Stimulated activated CD8-positive, alpha-beta memory T cell treated with anti-CD3 and anti-CD28 coated beads, Interleukin-4, amount 100 ng/mL, for 1 hour (primary cell): Measurements from ENCODE around the gene KLF9.
"Not testable (repeated sequence)": the region's sequence is repeated elsewhere in the genome, so short reads cannot be mapped to it uniquely, and the experiment has no call there.

Experiments used
- DNase-seq, 2 donors: peaks; one replicate each; pipeline ENCODE4 v3.0.0-alpha.2; 2020; ENCODE audit warnings: low read depth in 2 of 2, low spot score in 1 of 2

Gene KLF9

DNA sequence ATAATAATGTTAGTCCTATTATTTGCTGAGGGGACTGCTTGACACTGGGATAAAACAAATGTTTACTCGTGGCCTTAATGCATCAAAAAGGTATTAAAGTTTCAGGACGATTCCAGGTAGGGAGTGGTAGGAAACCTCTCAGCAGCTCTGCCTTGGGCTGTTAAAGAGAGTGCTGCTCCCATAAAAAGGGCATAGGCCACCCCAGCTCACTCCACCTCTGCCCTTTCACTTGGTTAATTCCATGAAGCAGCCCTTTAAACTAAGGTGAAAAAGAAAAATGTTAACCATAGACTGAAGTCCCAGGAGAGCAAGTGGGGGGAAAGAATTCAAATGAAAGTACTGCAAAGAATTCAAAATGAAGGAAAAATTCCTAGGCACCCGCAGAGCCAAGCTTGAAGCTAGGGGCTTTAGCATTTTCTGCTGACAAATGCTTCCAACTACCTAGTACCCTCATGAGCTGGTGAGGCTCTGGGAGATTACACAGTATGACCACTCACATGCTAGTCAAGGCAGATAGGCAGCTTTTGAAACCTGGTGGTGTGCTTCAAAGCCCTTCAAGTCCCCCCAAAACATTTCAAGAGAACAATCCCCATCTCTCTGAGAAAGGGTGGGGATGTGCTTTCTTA is 8.5 kb downstream of the KLF9 start:
- DNase-seq: no peak

DNA sequence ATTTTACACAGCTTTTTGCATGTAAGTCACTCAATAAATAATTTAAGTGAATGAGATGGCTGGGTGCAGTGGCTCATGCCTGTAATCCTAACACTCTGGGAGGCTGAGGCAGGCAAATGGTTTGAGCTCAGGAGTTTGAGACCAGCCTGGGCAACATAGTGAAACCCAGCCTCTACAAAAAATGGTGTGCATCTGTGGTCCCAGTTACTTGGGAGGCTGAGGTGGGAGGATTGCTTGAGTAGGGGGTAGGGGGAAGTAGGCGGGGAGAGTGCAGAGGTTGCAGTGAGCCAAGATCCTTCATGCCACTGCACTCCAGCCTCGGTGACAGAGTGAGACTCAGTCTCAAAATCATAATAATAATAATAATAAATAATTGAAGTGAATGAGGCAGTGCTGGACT is 10.2 kb downstream of the KLF9 start:
- DNase-seq: no peak

DNA sequence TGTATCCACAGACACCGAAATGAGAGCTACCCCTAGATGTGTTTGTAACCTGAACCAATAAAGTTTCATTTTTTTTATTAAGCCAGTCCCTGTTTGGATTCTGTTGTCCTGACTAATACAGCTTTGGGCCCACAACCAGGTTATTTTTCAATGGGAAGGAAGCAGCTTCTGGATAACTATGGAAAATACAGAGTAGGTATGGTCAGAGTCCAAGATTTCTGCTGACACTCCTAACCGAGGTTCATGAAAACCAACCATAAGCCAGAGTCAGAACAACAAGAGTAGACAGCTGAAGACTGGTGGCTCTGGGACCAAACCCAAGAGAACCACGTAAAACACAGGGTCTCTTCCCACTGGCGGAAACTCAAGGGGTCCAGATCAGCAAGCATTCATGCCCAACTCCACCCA is 10.8 kb downstream of the KLF9 start:
- no peak for DNase-seq

DNA sequence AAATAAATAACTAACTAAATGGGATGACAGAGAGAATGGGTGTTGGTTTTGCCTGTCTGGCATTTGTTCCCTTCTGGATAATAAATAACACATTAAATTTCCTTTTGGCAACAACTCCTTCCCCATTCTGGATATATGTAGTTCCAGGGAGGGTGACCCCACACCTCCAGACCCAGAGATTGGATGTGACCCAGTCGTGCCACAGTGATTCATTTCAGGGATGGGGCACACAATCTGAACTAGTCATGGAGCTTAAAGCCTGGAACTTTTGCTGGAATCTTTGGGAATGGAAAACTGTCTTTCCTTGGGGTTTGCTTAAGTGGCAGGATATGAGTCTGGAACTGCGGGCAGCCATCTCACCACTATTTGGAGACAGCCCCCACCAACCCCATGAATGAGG is 11.3 kb downstream of the KLF9 start:
- DNase-seq: no peak

DNA sequence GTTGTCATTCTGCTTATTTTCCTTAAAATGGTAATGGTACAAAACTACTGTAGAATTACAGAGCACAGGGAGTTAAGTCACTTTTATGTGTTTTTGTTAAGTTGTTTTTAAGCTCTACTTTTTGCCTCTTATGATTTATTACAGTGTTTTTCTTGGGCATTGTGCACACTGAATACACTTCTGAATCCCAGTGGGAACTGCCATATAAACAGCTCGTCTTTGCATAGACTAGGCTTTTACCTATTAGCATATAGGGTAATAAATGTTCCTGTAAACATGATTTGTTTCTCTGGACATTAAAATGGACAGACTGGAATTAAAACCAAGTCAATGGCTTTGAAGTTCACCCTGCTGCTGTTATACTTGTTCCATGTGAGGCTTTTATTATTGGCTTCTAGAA is 12.2 kb downstream of the KLF9 start:
- no peak for DNase-seq

DNA sequence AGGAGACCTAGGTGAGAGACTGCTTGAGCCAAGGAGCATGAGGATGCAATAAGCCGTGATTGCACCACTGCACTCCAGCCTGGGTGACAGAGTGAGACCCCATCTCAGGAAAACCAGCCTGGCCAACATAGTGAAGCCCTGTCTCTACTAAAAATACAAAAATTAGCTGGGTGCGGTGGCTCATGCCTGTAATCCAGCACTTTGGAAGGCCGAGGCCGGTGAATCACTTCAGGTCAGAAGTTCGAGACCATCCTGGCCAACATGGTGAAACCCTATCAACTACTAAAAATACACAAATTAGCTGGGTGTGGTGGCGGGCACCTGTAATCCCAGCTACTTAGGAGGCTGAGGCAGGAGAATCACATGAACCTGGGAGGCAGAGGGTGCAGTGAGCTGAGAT is 13.2 kb downstream of the KLF9 start:
- not testable (repeated sequence) for DNase-seq

DNA sequence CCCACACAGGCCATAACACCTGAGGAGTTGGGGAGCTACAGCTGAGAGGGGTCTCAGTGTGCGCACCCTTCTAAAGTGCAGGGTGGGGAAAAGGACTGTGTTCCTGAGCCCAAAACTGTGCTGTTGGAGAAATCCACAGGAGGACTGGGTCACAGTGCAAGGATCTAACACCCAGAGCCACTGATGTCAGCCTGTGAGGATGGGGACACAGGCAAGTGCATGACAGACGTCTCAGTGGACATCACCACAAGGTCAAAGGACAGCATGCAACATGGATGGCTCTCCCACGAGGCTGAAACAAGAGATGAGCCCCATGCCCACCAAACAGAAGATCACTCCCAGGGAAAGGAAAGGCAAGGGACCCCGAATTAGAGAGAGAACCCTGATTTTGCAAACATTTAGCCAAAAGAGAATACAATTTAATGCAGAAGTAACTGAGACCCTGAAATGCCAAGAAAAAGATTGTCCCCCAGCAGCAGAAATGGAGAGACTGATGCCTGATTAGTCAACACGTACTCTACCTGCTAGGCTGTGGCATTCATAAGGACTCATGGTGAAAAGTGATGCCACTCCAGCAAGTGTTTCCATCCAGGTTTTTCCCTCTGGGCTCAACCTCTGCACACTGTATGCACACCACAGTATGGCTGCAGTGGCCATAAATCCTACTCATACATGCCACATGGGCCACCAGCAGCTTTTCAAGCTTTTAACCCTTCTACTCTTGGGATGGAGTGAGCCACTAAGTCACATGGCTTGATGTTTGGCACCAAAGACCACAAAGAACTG is 14.2 kb downstream of the KLF9 start:
- DNase-seq: no peak

DNA sequence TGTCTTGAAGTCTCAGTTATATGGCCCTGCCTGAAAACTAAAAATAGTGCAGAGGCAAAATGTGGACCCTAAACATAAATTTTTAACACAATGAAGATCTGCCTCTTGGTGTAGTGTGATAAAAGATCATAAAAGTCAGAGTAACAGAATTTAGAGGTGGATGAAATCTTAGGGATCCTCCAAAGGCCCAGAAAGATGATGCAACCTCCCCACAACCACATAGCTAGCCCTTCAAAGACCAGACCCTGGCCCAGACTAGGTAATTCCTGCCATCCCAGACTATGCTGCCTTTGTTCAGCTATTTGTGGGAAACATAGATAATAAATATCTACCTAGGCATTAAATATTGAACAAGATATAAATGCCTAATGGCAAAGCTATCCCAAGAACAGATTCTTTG is 15.3 kb downstream of the KLF9 start:
- DNase-seq: no peak

DNA sequence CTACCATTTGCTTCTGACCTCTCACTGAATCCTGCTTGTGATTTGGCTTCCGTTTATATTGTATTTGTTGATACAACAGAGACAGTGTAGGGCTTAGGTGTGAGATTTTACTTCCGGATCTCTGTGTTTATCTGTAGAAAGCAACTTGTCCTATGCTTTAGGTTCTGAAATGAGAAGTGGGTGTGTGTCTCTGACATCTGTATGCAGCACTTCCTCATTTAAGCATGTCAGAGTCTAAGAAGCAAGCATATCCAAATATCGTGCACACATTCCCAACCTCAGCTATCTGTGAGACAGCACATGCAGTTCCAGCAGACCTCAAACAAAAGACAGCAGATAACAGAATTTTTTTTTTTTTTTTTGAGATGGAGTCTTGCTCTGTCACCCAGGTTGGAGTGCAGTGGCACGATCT is 16.3 kb downstream of the KLF9 start:
- DNase-seq: no peak

DNA sequence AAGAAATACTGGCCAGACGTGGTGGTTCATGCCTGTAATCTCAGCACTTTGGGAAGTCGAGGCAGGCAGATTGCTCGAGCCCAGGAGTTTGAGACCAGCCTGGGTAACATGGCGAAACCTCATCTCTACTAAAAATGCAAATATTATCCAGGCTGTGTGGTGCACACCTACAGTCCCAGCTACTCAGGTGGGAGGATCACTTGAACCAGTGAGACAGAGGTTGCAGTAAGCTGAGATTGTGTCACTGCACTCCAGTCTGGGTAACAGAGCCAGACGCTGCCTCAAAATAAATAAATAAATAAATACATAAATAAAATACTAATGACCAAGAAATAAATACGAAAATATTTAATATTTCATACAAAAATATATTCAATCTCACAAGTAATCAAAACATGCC is 18.8 kb downstream of the KLF9 start:
- DNase-seq: no peak

DNA sequence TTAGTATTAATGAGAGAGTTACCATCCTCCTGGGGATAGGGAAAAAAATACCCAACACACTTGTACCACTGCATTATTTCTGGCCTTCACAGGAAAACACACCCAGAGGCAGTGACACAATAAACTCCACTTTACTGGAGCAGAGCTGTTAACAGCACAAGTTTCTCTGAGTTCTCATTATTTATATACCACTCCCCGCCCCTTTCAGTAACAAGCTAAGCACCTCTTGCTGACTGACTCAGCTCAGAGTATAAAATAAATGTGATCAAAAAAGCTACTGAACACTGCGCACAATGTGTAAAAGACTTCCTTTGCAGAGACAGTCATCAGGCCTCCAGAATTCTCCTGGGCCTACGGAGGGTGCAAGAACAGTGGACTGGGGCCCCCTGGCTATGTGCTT is 21.6 kb downstream of the KLF9 start:
- no peak for DNase-seq

DNA sequence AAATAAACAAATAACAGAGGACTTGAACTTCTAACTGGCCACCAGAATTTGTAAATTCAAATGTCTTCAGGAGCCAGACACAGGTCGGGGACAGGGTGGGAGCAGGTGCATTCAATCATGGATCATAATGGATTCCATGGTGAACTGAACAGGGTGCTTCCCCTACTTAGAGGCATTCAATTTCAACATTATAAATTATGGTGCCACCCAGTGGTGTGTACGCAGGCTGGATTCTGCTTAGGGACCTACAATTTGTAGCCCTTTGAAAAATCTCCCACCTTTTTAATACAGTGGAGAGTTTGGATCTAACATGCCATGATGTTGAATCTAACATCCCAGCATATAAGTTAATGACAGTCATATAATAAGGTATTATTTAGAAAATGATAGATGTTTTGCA is 22.3 kb downstream of the KLF9 start:
- DNase-seq: no peak

DNA sequence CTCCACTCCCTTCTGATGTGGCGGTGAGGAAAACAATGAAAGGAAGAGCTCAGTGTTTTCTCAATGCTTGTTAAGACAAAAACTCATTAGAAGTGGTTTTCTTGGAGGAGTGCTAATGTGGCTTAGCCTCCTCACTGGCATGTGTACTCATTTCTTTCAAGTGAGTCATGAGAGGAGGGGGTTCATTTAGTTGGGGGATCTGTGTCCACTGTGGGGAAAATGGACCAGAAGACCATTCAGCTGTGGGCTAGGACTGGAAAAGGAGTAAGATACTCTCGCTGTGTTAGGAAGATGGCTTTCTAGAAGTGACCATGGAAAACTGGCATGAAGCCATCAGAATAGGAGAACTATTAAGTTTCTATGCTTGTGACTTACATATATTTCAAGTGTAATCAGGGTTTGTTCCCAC is 23.5 kb downstream of the KLF9 start:
- DNase-seq: no peak

DNA sequence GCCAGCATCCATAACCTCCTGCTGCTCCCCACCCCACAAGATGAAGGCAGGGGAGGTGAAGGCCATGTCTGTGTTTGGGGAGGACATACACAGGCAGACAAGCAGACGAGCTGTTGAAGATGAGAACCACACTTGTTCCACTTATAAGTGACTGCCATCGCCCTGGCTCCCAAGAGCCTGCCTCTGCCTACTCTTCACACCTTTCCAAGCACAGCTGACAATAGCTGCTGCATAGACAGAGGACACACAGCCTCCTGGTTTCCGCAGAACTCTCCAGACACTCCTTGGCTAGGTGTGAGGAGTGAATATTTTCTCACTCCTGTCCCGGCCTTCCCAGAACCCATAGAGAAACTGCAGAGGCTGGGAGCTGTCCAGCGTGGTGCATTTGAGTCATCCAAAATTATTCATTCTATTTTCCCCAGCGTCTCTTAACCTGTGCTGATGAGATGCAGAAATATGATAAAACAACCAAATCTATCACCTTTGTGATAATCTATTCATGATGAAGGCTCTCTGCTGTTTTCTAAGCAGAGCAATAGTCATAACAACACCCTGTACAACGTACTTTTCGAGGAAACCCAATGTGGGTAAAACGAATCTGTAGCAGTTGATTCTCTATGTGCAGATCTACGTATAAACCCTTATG is 24.7 kb downstream of the KLF9 start:
- no peak for DNase-seq

DNA sequence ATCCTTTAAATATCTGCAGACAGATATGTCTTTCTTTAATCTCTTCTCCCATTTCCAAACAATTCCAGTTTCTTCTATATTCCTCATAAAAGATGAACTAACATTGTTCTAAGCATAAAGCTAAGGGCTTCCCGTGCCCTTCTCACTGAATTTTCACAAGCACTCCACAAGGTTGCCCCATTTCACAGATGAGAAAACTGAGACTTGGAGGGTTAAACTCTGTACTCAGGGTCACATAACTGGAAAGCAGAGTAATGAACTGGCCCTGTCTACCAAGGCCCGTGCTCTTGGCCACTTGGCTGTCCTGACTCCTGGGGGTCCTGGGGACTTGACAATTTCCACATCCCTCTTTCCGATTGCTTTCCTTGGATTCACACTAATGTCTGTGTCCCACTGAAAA is 25.3 kb downstream of the KLF9 start:
- DNase-seq: no peak

DNA sequence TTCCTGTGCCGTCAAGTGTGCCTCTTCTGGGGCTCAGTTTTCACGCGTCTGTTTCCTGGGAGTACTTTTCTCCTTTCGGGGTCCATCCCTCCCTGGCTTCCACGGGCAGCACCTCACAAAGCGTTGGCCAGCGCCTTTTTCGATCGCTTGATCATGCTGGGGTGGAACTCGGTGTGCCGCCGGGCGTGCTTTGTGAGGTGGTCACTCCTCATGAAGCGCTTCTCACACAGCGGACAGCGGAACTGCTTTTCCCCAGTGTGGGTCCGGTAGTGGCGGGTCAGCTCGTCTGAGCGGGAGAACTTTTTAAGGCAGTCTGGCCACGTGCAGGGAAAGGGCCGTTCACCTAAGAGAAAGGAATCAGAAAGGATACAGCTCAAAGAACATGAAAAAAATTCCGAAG is 26.8 kb downstream of the KLF9 start:
- no peak for DNase-seq

DNA sequence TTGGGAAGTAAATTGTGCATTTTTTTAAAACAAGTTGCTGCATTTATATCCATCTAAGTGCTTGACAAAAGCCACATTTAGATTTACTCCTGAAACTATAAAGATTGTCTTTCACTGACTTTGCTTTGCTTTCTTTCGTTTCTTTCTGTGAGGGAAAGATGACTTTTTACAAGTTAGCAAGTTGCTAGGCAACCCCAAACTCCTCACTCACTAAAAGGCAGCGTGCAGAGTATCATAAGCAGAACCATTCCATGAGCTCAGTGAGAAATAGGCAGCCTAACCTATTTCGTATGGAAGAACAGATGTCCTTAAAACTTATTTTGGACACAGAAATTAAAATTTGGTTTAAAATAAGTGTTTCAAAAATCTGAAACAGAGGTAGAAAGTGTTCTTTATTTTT is 29.0 kb downstream of the KLF9 start:
- DNase-seq: no peak

DNA sequence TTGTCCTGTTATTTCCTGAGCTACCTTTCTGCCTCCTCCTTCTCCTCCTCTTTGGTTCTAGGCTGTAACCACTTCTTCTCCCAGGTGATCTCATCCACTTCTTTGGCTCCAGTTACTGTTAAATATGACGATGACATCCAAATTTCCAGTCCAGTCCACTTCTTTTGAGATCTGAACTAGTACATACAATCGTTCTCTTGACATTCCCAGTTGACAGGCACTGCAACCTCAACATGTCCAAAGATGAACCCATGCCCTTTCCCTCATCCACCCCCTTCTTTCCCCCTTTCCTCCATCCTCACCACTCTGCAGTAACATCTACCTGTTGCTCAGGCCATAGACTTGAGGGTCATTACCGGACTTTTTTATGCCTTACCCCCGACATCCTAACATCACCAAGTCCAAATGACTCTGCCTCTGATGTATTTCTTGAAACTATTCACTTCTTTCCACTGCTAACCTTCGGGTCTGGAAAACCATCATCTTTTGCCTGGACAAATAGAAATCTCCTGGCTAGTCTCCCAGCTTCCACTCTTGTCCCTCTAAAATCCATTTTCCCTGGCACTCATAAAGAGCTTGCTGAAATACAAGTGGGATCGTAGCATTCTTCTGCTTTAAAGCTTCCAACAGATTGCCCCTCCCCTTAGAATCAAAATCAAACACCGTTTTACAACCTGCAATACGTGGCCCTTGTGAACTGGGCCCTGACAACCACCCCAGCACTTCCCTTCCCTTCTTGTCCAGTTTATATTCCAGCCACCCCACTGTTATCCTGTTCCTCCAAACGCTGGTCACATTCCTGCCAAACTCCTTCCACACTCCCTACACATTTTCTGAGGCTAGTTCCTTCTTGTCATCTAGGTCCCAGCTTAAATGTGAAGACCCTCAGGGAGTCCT is 31.5 kb downstream of the KLF9 start:
- DNase-seq: no peak

DNA sequence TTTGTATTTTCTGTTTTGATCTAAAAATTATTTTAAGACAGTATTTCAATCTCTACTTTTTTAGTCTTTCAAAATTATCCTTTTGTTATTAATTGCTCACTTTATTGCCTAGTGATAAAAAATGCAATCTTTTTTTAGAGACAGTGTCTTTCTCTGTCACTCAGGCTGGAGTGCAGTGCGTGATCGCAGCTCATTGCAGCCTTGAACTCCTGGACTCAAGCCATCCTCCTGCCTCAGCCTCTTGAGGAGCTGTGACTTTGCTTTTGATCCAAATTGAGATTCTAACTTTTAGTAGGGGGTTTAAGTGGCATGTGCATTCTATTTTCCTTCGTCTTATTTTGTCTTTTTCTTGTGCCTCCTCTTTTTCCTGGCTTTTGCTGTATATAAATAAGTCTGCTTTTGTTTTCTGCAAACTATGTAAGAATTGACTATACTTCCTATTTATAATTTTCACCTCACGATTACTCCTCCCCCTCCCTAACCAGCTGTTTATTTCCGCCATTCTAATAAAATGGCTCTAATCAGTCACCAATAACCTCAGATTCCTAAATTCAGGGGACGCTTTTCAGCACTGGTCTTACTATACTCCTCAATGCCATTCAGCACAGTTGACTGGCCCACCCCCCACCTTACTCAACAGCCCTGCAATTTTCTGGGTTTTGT is 32.3 kb downstream of the KLF9 start:
- DNase-seq: no peak

DNA sequence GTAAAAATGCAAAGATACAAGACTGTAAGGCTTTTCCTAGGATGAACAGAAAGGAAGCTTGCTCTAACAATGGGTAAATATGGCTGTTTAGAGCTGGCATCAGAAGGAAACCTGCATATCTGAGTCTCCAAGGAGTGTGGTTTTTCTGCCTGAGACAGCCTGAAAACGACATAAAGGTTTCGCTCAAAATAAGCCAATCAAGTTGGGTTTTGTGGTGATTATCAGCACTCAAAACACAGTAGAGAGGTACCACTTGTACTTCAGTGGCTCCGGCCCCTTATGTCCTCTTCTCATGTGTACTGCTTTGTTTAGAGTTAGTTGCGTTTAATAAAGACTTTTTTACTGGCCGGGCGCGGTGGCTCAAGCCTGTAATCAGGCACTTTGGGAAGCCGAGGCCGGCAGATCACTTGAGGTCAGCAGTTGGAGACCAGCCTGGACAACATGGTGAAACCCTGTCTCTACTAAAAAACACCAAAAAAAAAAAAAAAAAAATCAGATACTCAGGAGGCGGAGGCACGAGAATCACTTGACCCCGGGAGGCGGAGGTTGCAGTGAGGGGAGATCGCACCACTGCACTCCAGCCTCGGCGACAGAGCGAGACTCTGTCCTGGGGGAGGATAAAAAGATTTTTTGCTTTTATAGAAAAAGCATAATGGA is 39.4 kb downstream of the KLF9 start:
- no peak for DNase-seq
